ENCODE measurements around the gene SPTBN1. TPM values are rescaled to one million over a fixed set of nuclear protein-coding genes. Genes with fewer than 3 reads are reported as not detected.

Gene SPTBN1
- total and polyA plus RNA-seq, 4 experiments from 2014 or later, result 2.9 to 121 (median 87.3) TPM

DNA sequence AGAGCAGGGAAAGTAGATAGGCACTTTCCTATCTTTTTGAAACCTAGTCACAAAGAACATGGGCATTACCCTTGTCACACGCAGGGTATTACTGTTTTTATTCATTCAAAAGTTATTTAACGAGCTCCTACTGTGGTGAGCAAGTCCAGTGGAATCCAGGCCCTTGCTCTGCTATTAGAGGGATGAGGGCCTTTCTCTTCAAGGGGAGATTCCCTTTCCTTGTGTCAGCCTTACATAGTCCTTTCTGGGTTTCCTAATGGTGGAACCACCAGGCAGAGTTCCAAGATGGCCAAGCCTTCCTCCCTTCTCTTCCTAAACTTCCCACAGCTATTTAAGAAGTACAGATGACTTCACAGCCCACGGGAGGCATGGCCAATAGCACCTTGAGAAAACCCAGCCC is 64.6 kb downstream of the SPTBN1 start:
- H3K4me3 Mint-ChIP-seq, result no peak overlapping the region
- intact Hi-C loops (cut with micrococcal nuclease), result loop anchor here (5.0 to 10.0 kb wide), 3 partner anchors 97 to 494 kb away; no protein-coding TSS in a partner anchor
- CTCF ChIA-PET (ENCODE audit: partially characterized antibody), result interaction anchor here (1.3 to 10.9 kb wide), 8 partner anchors 34 to 656 kb away, joined by 3 to 250 read pairs (median 36); no protein-coding TSS in a partner anchor
- no peak overlapping the region for H3K27ac ChIP-seq (ENCODE audit: low read depth, low read length)
- no peaks in the 10 kb centered on the region for H3K36me3 ChIP-seq (ENCODE audit: insufficient read depth, low read length)
- no peaks in the 10 kb centered on the region for H3K36me3 Mint-ChIP-seq
- no peak overlapping the region for H3K4me3 ChIP-seq (ENCODE audit: low read length in 2 of 2)
- no peaks in the 10 kb centered on the region for H3K27me3 ChIP-seq (ENCODE audit: insufficient read depth, low read length)
- no peak for DNase-seq
- POLR2A ChIA-PET (ENCODE audit: partially characterized antibody), result no interaction called here
- peaks cover 0 to 5% of the 10 kb centered on the region in 2 donors for H3K27me3 Mint-ChIP-seq
- H3K9me3 ChIP-seq (ENCODE audit: control insufficient read depth in 1 of 2, low read length in 2 of 2), result no peaks in the 10 kb centered on the region
- H3K27ac Mint-ChIP-seq, result peak overlapping the region in 1 of 7 donors; percentile 21
- H3K4me1 Mint-ChIP-seq, result peaks cover 4 to 6% (median 5%) of the 10 kb centered on the region in 4 donors
- no peaks in the 10 kb centered on the region for H3K9me3 Mint-ChIP-seq
- no peaks in the 10 kb centered on the region for H3K4me1 ChIP-seq (ENCODE audit: insufficient read depth, low read length)

DNA sequence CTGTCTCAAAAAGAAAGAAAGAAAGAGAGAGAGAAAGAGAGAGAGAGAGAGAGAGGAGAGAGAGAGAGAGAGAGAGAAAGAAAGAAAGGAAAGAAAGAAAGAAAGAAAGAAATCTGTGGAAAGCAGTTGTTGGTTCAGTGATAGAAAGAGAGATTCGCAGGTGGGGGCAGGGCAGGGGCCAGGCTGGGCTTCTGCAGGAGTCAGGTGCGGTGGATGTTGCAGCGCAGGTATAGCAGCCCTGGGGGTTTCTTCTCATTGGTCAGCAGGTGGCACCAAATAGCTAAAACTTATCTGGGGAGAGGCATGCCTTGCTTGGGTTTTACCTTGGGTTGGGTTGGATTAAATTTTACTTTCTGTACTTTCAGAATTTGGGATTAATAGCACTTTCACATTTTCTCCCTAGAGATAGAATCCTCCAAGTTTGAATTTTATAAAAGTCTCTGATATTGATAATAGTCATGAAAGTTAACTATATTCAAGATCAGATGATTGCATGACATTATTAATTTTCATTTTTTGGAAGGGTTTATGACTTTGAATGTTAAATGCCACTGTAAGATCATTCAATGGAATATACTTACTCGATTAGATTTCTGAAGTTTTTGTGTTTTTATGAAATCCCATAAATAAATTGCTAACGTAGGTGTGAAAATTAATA is 66.6 kb downstream of the SPTBN1 start:
- CTCF ChIA-PET (ENCODE audit: partially characterized antibody), result interaction anchor here (0.6 to 10.9 kb wide), 34 partner anchors 8 to 554 kb away, joined by 3 to 250 read pairs (median 5); no protein-coding TSS in a partner anchor
- H3K27me3 ChIP-seq (ENCODE audit: insufficient read depth, low read length), result no peaks in the 10 kb centered on the region
- Mint-ChIP-seq H3K36me3 (no peaks in the 10 kb centered on the region), H3K4me1 (peaks cover 4 to 6% (median 6%) of the 10 kb centered on the region in 4 donors), H3K9me3 (no peaks in the 10 kb centered on the region), H3K4me3 (peak overlapping the region in 4 of 8 donors; percentile 15 to 78 (median 36)), H3K27me3 (peaks cover 0 to 5% of the 10 kb centered on the region in 2 donors), H3K27ac (peak overlapping the region in 5 of 7 donors; percentile 42 to 92 (median 78))
- DNase-seq, result peak; percentile 70 to 79 (median 73)
- no peak overlapping the region for H3K4me3 ChIP-seq (ENCODE audit: low read length in 2 of 2)
- intact Hi-C loops (cut with micrococcal nuclease), result loop anchor here (1.0 to 10.0 kb wide), 12 partner anchors 36 to 653 kb away; no protein-coding TSS in a partner anchor
- no peaks in the 10 kb centered on the region for H3K4me1 ChIP-seq (ENCODE audit: insufficient read depth, low read length)
- no peaks in the 10 kb centered on the region for H3K9me3 ChIP-seq (ENCODE audit: control insufficient read depth in 1 of 2, low read length in 2 of 2)
- H3K36me3 ChIP-seq (ENCODE audit: insufficient read depth, low read length), result no peaks in the 10 kb centered on the region
- POLR2A ChIA-PET (ENCODE audit: partially characterized antibody), result interaction anchor here (2.0 kb wide), 1 partner anchor 182 kb away, joined by 9 read pairs; no protein-coding TSS in a partner anchor
- no peak overlapping the region for H3K27ac ChIP-seq (ENCODE audit: low read depth, low read length)

DNA sequence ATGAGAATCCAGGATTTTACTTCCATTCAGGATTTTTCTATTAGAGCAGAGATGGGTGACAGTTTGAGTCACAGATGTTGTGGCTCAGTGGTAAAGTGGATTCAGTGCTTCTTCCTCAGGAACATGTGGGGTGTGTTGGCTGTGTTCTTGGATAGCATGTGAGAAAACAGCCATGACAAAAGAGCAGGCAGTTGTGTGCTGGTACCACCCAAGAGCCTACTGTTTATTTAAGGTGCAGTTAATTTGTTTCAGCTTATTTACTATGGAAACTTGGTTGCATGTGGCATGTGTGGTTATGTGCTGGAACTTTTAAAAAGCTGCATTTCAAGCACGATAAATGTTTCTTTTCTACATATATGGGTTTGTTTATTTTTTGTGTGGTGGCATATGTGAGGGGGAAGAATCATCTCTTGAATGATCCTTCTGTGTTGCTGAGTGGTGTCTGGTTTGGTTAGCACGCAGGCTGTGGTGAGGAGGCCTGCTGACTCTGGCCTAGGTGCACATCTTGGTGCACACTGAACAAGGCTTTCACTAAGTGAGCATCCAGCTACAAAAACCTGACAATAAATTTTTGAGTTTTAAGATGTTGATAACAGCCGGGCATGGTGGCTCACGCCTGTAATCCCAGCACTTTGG is 67.3 kb downstream of the SPTBN1 start:
- no peaks in the 10 kb centered on the region for H3K27me3 ChIP-seq (ENCODE audit: insufficient read depth, low read length)
- no peaks in the 10 kb centered on the region for H3K4me1 ChIP-seq (ENCODE audit: insufficient read depth, low read length)
- Mint-ChIP-seq H3K4me1 (peaks cover 4 to 6% (median 6%) of the 10 kb centered on the region in 4 donors), H3K4me3 (no peak overlapping the region), H3K27me3 (peaks cover 0 to 5% of the 10 kb centered on the region in 2 donors), H3K9me3 (no peaks in the 10 kb centered on the region), H3K36me3 (no peaks in the 10 kb centered on the region), H3K27ac (no peak overlapping the region)
- H3K9me3 ChIP-seq (ENCODE audit: control insufficient read depth in 1 of 2, low read length in 2 of 2), result no peaks in the 10 kb centered on the region
- DNase-seq, result no peak
- ChIA-PET CTCF (ENCODE audit: partially characterized antibody) (interaction anchor here (0.6 to 10.9 kb wide), 45 partner anchors 8 to 648 kb away, joined by 3 to 250 read pairs (median 5); no protein-coding TSS in a partner anchor), POLR2A (ENCODE audit: partially characterized antibody) (interaction anchor here (1.0 to 2.0 kb wide), 2 partner anchors 50 to 181 kb away, joined by 4 to 9 read pairs; no protein-coding TSS in a partner anchor)
- intact Hi-C loops (cut with micrococcal nuclease), result loop anchor here (2.0 to 10.0 kb wide), 8 partner anchors 35 to 491 kb away; no protein-coding TSS in a partner anchor
- no peak overlapping the region for H3K27ac ChIP-seq (ENCODE audit: low read depth, low read length)
- no peak overlapping the region for H3K4me3 ChIP-seq (ENCODE audit: low read length in 2 of 2)
- no peaks in the 10 kb centered on the region for H3K36me3 ChIP-seq (ENCODE audit: insufficient read depth, low read length)

DNA sequence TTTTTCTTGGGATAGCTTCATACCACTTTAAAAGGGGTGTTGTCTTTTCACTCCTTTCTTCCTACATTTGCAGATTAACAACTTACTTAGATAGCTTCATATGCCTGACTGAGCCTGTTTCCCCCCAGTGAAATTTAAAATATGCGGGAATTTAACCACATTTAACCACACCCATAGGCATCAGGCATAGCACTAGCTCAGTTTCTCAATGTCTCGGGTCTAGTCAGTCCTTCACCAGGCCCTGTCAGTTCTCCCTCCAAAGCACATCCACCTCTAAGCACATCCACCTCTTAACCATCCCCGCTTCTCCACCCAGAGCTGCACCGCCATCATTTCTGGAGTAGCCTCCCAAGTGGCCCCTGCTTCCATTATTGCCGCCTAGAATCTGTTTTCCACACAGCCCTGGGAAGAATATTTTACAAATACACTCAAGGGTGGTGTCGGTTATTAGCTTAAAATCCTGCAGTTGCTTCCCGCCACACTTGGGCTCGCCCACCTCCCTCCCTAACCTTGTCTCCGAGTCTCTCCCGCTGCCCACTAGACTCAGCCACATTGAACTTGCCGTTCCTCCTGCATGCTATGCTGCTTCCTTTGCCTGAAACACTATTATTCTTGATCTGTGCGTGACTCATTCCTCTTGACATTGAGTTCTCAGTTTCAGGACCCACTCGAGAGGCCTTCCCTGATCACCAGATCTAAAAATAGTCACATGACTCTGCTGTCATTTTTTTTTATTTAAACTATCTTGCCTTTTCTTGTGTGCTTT is 68.3 kb downstream of the SPTBN1 start:
- Mint-ChIP-seq H3K9me3 (no peaks in the 10 kb centered on the region), H3K4me1 (peaks cover 5 to 8% (median 7%) of the 10 kb centered on the region in 4 donors), H3K27ac (peak overlapping the region in 1 of 7 donors; percentile 45), H3K4me3 (no peak overlapping the region), H3K27me3 (peaks cover 0 to 3% of the 10 kb centered on the region in 2 donors), H3K36me3 (no peaks in the 10 kb centered on the region)
- no peaks in the 10 kb centered on the region for H3K27me3 ChIP-seq (ENCODE audit: insufficient read depth, low read length)
- no peak for DNase-seq
- no peak overlapping the region for H3K4me3 ChIP-seq (ENCODE audit: low read length in 2 of 2)
- H3K4me1 ChIP-seq (ENCODE audit: insufficient read depth, low read length), result no peaks in the 10 kb centered on the region
- ChIA-PET CTCF (ENCODE audit: partially characterized antibody) (interaction anchor here (0.8 to 10.9 kb wide), 36 partner anchors 11 to 417 kb away, joined by 3 to 250 read pairs (median 6); no protein-coding TSS in a partner anchor), POLR2A (ENCODE audit: partially characterized antibody) (interaction anchor here (1.0 to 2.0 kb wide), 3 partner anchors 34 to 180 kb away, joined by 4 to 9 read pairs (median 5); no protein-coding TSS in a partner anchor)
- intact Hi-C loops (cut with micrococcal nuclease), result loop anchor here (5.0 to 10.0 kb wide), 3 partner anchors 93 to 490 kb away; no protein-coding TSS in a partner anchor
- no peaks in the 10 kb centered on the region for H3K36me3 ChIP-seq (ENCODE audit: insufficient read depth, low read length)
- no peaks in the 10 kb centered on the region for H3K9me3 ChIP-seq (ENCODE audit: control insufficient read depth in 1 of 2, low read length in 2 of 2)
- no peak overlapping the region for H3K27ac ChIP-seq (ENCODE audit: low read depth, low read length)

DNA sequence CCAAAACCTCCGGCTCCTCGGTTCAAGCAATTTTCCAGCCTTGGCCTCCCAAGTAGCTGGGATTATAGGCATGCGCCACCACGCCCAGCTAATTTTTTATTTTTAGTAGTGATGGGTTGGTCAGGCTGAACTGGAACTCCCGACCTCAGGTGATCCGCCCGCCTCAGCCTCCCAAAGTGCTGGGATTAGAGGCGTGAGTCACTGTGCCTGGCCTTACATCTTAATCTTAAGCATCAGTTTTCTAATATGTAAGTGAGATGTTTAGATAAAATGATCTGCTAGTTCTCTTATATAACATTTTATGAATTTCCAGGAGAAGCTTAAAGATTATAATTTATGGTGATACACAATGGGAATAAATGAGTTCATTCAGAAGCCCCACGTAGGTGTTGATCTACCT is 69.2 kb downstream of the SPTBN1 start:
- no peak overlapping the region for H3K27ac ChIP-seq (ENCODE audit: low read depth, low read length)
- H3K4me3 ChIP-seq (ENCODE audit: low read length in 2 of 2), result no peak overlapping the region
- H3K27ac Mint-ChIP-seq, result no peak overlapping the region
- DNase-seq, result no peak
- intact Hi-C loops (cut with micrococcal nuclease), result loop anchor here (10.0 kb wide), 2 partner anchors 421 to 489 kb away; no protein-coding TSS in a partner anchor
- ChIA-PET POLR2A (ENCODE audit: partially characterized antibody) (interaction anchor here (1.4 to 1.8 kb wide), 2 partner anchors 33 kb away, joined by 4 to 5 read pairs; no protein-coding TSS in a partner anchor), CTCF (ENCODE audit: partially characterized antibody) (interaction anchor here (0.8 to 10.9 kb wide), 17 partner anchors 12 to 418 kb away, joined by 3 to 250 read pairs (median 7); no protein-coding TSS in a partner anchor)
- H3K27me3 Mint-ChIP-seq, result peaks cover 0 to 3% of the 10 kb centered on the region in 2 donors
- peaks cover 5% of the 10 kb centered on the region for H3K4me1 ChIP-seq (ENCODE audit: insufficient read depth, low read length)
- H3K4me3 Mint-ChIP-seq, result no peak overlapping the region
- no peaks in the 10 kb centered on the region for H3K36me3 ChIP-seq (ENCODE audit: insufficient read depth, low read length)
- no peaks in the 10 kb centered on the region for H3K36me3 Mint-ChIP-seq
- no peaks in the 10 kb centered on the region for H3K27me3 ChIP-seq (ENCODE audit: insufficient read depth, low read length)
- no peaks in the 10 kb centered on the region for H3K9me3 ChIP-seq (ENCODE audit: control insufficient read depth in 1 of 2, low read length in 2 of 2)
- H3K4me1 Mint-ChIP-seq, result peaks cover 9 to 13% (median 11%) of the 10 kb centered on the region in 4 donors
- no peaks in the 10 kb centered on the region for H3K9me3 Mint-ChIP-seq

DNA sequence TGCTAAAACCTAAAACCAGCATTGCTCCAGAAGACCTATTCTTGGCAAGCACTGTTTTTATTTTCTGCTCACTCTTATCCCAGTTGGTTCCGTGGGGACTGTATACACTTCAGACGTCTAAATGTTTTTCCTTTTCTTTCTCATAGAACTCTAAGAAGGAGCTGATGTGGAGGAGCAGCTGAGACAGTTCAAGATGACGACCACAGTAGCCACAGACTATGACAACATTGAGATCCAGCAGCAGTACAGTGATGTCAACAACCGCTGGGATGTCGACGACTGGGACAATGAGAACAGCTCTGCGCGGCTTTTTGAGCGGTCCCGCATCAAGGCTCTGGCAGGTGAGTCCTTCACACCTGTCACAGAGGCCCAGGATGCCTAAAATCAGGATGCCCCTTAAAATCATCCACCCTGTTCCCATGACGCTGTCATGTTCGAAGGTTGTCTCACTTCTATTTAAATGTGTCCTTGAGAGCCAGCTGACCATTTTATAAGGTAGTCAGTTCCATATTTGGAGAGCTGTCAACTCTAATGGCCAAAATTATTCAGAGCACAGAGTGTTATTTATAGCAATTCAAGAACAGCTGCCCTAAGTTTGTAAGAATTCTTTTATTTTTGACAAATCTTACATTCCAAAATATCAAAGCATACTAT is 70.2 kb downstream of the SPTBN1 start:
- no peak for DNase-seq
- Histone ChIP-seq H3K27ac (ENCODE audit: low read depth, low read length) (no peak overlapping the region), H3K4me3 (ENCODE audit: low read length in 2 of 2) (no peak overlapping the region), H3K36me3 (ENCODE audit: insufficient read depth, low read length) (no peaks in the 10 kb centered on the region), H3K9me3 (ENCODE audit: control insufficient read depth in 1 of 2, low read length in 2 of 2) (no peaks in the 10 kb centered on the region), H3K27me3 (ENCODE audit: insufficient read depth, low read length) (no peaks in the 10 kb centered on the region), H3K4me1 (ENCODE audit: insufficient read depth, low read length) (peaks cover 5% of the 10 kb centered on the region)
- CTCF ChIA-PET (ENCODE audit: partially characterized antibody), result interaction anchor here (2.3 to 10.9 kb wide), 3 partner anchors 11 to 179 kb away, joined by 6 to 250 read pairs (median 12); no protein-coding TSS in a partner anchor
- no peak overlapping the region for H3K27ac Mint-ChIP-seq
- intact Hi-C loops (cut with micrococcal nuclease), result loop anchor here (10.0 kb wide), 2 partner anchors 422 to 488 kb away; no protein-coding TSS in a partner anchor
- no peaks in the 10 kb centered on the region for H3K36me3 Mint-ChIP-seq
- H3K4me3 Mint-ChIP-seq, result no peak overlapping the region
- peaks cover 9 to 13% (median 12%) of the 10 kb centered on the region in 4 donors for H3K4me1 Mint-ChIP-seq
- no peaks in the 10 kb centered on the region for H3K9me3 Mint-ChIP-seq
- H3K27me3 Mint-ChIP-seq, result peaks cover 0 to 2% of the 10 kb centered on the region in 2 donors
- POLR2A ChIA-PET (ENCODE audit: partially characterized antibody), result interaction anchor here (1.8 kb wide), 1 partner anchor 32 kb away, joined by 4 read pairs; no protein-coding TSS in a partner anchor
